Hematopoietic multipotent progenitor cell treated with erythropoietin and hydrocortisone succinate and interleukin-3 and kit ligand, for 8 days (in vitro differentiated cells): Measurements from ENCODE around the gene MUC5AC.
"Not testable (repeated sequence)": the region's sequence is repeated elsewhere in the genome, so short reads cannot be mapped to it uniquely, and the experiment has no call there.

Experiments used
- DNase-seq: peaks from one replicate; pipeline ENCODE4 v3.0.0-alpha.2; 2015

Gene MUC5AC

DNA sequence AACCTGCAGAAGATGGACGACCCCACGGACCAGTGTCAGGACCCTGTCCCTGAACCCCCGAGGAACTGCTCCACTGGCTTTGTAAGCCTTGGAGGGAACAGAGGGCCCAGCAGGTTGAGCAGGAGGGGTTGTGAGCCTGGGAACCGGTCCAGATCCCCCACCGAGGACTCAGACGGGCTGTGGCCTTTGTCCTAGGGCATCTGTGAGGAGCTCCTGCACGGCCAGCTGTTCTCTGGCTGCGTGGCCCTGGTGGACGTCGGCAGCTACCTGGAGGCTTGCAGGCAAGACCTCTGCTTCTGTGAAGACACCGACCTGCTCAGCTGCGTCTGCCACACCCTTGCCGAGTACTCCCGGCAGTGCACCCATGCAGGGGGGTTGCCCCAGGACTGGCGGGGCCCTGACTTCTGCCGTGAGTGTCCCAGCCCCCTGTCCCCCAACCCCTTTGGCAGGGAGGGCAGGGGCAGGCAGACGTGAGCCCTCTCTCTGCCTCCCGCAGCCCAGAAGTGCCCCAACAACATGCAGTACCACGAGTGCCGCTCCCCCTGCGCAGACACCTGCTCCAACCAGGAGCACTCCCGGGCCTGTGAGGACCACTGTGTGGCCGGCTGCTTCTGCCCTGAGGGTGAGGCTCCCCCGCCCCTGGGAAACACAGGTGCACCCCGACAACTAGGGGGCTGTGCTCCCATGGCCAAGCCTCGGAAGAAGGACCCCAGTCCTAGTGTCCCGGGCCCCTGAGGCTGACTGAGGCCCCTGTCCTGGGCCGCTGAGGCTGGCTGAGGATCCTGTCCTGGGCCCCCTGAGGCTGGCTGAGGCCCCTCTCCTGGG, 6.4 kb downstream of the MUC5AC start:
- DNase-seq: no peak

DNA sequence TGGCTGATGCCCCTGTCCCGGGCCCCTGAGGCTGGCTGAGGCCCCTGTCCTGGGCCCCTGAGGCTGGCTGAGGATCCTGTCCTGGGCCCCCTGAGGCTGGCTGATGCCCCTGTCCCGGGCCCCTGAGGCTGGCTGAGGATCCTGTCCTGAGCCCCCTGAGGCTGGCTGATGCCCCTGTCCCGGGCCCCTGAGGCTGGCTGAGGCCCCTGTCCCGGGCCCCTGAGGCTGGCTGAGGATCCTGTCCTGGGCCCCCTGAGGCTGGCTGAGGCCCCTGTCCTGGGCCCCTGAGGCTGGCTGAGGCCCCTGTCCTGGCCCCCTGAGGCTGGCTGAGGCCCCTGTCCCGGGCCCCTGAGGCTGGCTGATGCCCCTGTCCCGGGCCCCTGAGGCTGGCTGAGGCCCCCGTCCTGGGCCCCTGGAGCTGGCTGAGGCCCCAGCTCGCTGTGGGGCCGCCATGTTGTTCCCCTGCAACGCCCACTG, 7.1 kb downstream of the MUC5AC start:
- DNase-seq: not testable (repeated sequence)

DNA sequence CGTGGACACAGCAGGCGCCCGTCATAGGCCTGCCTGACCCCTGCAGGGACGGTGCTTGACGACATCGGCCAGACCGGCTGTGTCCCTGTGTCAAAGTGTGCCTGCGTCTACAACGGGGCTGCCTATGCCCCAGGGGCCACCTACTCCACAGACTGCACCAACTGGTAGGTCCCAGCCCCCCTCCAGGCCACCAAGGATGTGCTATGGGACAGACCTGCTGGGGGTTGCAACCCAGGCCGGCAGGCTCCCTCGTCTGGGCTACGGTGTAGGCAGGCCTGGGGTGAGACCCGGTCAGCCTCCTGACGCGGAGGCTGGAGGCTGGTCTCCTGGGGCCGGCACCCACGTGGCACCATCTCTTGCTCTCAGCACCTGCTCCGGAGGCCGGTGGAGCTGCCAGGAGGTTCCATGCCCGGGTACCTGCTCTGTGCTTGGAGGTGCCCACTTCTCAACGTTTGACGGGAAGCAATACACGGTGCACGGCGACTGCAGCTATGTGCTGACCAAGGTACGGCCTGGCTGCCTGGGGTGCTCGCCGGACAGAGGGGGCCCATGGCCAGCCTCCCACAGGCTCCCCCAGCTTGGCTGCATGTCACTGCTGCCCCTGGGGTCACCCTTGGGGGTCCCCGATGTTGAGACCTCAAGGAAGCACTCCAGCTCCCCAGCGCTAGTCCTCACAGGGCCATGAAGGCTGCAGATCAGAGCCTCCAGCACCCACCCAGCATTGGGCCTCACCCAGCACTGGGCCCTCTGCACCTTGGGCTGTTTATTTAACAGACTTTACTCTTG, 7.7 kb downstream of the MUC5AC start:
- no peak for DNase-seq

DNA sequence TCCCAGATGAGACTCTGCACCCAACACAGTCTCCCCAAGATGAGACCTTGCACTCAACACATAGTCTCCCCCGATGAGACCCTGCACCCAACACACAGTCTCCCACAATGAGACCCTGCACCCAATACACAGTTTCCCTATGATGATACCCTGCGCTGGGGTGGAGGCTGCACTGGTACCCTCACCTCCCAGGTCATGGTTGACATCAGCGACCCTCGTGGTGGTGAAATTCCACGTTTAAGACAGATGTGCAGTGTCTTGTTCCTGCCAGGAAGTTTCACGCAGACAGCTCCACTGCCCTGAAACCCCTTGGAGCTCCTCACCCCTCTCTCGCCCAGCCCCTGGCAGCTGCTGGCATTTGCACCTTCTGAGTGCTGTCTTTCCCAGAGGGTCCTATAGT, 9.5 kb downstream of the MUC5AC start:
- no peak for DNase-seq

DNA sequence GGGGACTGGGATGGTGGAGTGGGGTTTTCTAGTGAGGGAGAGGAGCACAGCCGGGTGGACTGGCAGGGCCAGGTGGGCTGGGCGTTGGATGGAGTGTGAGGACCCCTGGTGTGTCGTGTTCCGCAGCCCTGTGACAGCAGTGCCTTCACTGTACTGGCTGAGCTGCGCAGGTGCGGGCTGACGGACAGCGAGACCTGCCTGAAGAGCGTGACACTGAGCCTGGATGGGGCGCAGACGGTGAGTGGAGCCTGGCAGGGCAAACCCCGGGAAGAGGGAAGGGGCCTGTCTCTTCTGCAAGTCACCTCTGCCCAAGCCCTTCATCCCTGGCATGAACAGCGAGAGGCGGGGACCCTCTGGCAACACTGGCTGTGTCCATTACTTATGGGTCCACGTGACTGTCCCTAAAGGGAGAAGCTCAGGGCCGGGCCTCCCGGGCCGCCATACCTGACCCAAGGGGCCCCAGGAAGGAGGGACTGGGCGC, 10.0 kb downstream of the MUC5AC start:
- DNase-seq: no peak

DNA sequence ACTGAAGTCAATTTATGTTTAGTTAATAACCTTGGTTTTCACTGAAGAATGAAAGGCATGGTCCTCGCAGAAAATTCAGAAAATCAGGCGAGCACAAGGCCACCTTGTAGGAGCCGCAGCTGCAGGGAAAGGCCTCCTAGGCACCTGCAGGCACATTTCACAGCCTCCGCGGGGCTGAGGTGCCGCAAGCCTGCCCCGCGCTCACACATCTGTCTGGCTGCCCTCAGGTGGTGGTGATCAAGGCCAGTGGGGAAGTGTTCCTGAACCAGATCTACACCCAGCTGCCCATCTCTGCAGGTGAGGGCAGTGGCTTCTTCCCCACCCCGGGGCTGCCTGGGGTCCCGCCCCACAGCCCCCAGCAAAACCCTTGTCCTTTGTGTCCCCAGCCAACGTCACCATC, 10.5 kb downstream of the MUC5AC start:
- DNase-seq: no peak

DNA sequence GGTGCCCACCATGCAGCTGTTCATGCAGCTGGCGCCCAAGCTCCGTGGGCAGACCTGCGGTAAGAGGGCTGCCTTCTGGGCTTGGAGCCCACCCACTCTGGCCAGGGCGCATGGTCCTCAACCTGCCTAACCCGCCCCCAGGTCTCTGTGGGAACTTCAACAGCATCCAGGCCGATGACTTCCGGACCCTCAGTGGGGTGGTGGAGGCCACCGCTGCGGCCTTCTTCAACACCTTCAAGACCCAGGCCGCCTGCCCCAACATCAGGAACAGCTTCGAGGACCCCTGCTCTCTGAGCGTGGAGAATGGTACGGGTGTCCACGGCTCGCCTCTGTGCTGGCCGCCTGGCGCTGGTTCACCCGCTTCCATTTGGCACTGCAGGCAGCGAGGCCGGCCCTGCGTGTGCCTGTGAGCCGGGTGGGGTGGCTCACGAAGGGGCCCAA, 11.0 kb downstream of the MUC5AC start:
- no peak for DNase-seq

DNA sequence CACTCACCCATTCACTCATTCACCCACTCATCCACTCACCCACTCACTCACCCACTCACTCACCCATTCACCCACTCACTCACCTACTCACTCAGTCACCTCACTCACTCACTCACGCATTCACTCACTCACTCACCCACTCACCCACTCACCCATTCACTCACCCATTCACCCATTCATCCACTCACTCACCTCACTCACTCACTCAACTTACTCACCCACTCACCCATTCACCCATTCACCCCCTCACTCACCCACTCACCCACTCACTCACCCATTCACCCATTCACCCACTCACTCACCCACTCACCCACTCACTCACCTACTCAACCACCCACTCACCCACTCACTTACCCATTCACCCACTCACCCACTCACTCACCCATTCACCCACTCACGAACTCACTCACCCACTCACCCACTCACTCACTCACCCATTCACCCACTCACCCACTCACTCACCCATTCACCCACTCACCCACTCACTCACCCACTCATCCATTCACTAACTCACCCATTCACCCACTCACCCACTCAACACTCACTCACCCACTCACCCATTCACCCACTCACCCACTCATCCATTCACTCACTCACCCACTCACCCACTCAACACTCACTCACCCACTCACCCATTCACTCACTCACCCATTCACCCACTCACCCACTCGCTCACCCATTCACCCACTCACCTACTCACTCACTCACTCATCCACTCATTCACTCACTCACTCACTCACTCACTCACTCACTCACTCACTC, 13.7 kb downstream of the MUC5AC start:
- DNase-seq: no peak

DNA sequence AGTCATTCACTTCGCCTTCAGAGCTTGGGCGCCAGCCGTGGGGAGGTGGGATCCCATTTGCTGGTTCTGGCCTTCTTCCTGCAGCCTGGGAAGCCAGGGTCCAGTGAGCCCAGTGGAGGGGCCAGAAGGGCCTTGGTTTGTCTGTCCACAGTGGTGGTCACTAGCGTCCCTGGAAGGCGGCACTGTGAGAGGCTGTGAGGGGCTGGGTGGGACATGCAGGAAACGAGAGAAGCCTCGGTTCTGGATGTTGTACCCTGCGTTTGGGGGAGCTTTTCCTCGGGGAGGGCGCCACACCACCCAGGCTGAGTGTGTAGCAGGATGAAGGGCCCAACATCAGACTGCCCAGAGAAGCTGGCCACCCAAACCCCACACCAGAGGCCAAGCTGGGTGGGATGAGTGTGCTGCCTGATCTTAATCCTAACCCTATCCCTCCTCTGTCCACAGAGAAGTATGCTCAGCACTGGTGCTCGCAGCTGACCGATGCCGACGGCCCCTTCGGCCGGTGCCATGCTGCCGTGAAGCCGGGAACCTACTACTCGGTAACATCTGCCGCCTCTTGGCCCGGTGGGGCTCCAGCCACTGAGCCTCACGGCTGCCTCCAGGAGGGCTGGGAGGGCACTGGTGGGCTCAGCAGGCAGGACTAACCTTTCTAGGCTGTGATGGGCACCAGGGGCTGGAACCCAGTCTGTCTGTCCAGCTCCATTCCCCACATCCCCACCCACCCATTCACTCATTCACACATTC, 14.4 kb downstream of the MUC5AC start:
- no peak for DNase-seq

DNA sequence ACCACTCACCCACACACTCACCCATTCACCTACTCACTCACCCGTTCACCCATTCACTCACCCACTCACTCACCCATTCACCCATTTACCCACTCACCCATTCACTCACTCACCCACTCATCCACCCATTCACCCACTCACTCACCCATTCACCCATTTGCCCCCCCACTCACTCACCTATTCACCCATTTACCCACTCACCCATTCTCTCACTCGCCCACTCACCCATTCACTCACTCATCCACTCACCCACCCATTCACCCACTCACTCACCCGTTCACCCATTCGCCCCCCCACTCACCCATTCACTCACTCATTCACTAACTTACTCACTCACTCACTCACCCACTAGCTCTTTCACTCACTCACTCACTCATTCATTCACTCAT, 15.0 kb downstream of the MUC5AC start:
- no peak for DNase-seq

DNA sequence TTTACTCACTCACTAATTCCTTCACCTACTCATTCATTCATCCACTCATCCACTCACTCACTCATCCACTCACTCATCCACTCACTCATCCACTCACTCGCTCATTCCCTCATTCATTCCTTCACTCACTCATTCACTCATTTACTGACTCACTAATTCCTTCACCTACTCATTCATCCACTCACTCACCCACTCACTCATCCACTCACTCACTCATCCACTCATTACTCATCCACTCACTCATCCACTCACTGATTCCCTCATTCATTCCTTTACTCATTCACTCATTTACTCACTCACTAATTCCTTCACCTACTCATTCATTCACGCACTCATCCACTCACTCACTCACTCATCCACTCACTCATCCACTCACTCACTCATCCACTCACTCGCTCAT, 15.6 kb downstream of the MUC5AC start:
- not testable (repeated sequence) for DNase-seq

DNA sequence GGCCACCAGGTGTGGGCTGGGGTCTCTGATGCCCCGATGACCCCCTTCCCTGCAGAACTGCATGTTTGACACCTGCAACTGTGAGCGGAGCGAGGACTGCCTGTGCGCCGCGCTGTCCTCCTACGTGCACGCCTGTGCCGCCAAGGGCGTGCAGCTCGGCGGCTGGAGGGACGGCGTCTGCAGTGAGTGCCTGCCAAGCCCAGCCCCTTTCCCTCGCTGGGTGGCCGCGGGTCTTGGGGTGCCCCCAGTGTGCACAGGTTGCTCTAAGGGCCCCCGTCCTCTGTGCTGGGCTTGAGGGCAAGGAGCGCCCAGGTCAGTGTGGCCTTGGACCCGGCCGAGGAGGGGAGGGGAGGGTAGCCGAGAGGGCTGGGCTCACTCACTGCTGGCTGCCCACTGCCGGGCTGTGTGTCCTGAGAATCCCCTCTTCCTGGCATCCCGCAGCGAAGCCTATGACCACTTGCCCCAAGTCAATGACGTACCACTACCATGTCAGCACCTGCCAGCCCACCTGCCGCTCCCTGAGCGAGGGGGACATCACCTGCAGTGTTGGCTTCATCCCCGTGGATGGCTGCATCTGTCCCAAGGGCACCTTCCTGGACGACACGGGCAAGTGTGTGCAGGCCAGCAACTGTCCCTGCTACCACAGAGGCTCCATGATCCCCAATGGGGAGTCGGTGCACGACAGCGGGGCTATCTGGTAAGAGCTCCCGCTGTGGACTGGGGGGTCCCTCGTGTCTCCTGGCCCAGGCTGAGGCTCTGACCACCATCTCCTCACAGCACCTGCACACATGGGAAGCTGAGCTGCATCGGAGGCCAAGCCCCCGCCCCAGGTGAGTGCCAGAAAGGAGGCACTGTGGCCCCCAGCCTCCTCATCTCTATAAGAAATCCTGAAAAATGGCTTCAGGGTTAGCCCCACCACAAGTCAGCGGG, 17.0 kb downstream of the MUC5AC start:
- DNase-seq: no peak

DNA sequence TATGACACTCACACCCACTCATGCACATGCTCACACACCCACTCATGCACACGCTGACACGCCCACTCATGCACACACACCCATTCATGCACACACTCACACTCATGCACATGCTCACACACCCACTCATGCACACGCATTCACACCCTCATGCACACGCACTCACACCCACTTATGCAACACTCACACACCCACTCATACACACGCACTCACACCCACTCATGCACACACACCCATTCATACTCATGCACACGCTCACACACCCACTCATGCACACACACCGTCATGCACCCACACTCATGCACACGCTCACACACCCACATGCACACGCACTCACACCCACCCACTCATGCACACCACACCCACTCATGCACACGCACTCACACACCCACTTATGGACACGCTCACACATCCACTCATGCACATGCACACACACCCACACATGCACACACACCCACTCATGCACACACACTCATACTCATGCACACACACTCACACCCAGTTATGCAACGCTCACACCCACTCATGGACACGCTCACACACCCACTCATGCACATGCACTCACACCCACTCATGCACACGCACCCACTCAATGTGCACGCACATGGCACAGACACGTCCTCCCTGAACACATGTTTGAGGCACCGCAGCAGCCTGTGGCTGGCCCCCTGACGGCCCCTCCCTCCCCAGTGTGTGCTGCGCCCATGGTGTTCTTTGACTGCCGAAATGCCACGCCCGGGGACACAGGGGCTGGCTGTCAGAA, 17.9 kb downstream of the MUC5AC start:
- DNase-seq: no peak

DNA sequence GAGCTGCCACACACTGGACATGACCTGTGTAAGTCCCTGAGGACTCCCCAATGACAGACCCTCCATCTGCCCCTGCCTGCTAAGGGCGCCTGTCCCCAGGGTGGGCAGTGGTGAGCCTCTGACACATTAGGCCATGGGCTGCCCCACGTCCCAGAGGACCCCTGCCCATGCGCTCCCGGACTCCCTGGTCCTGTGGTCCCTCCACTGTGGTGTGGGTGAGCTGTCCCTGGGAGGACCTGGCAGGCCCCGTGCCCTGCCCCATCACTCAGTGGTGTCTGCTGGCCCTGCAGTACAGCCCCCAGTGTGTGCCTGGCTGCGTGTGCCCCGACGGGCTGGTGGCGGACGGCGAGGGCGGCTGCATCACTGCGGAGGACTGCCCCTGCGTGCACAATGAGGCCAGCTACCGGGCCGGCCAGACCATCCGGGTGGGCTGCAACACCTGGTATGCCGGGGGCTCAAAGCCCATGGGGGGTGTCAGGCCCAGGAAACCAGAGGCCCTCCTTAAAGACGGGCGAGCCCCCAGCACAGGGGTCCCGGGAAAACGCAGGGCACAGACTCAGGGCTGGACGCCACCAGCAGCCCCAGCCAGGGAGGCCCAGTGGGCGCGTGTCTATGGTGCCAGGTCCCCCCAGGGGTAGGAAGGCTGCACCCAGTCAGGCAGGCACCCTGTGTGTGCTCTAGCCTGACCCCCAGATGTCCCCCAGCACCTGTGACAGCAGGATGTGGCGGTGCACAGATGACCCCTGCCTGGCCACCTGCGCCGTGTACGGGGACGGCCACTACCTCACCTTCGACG, 18.7 kb downstream of the MUC5AC start:
- no peak for DNase-seq

DNA sequence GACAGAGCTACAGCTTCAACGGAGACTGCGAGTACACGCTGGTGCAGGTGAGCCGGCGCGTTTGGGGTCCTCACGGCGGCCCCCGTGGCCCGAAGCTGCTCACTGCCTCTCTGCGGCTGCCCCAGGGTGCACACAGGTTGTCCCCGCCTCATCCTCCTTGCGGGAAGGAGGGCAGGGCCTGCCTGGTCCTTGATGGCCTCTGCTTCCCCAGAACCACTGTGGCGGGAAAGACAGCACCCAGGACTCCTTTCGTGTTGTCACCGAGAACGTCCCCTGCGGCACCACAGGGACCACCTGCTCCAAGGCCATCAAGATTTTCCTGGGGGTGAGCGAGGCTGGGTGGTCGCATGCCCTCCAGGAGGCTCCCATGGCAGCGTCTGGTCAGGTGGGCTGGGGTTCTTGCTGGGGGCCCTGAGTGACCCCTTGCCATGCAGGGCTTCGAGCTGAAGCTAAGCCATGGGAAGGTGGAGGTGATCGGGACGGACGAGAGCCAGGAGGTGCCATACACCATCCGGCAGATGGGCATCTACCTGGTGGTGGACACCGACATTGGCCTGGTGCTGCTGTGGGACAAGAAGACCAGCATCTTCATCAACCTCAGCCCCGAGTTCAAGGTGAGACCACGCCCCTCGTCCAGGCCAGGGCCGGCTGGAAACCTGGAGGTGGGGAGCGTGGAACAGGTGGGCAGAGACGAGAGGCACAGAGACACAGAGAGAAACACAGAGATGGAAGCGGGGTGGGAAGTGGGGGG, 19.4 kb downstream of the MUC5AC start:
- no peak for DNase-seq

DNA sequence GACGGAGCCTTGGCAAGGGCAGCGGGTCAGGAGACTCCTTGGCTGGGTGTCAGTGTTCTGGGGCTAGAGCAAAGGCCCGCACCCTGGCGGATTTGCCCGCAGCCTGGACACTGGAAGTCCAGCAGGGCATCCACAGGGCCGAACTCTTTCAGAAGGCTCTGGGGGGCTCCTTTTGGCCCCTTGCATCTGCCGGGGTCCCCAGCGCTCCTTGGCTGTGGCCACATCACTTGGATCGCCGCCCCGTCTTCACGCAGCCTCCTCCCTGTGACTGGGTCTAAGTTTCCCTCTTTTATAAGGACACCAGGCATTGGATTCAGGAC, 20.0 kb downstream of the MUC5AC start:
- DNase-seq: no peak

DNA sequence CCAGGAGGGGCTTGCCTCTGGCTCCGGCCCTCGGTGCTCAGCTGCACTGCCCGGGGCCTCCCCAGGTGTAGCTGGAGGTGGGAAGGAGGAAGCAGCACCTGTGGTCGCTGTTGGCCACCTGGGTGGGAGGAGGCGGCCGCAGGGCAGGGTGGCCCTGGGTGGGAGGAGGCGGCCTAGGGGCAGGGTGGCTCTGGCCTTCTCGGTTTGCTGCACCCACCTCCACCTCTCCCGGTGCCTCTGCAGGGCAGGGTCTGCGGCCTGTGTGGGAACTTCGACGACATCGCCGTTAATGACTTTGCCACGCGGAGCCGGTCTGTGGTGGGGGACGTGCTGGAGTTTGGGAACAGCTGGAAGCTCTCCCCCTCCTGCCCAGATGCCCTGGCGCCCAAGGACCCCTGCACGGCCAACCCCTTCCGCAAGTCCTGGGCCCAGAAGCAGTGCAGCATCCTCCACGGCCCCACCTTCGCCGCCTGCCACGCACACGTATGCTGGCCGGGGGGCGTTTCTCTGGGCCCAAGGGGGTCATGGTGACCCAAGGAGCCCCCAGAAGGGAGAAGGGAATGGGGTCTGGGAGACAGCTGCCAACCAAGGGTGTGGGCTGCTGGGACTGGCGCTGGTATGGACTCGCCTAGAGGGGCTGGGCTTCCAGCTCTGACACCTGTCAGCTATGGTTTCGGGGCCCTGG, 20.6 kb downstream of the MUC5AC start:
- no peak for DNase-seq

DNA sequence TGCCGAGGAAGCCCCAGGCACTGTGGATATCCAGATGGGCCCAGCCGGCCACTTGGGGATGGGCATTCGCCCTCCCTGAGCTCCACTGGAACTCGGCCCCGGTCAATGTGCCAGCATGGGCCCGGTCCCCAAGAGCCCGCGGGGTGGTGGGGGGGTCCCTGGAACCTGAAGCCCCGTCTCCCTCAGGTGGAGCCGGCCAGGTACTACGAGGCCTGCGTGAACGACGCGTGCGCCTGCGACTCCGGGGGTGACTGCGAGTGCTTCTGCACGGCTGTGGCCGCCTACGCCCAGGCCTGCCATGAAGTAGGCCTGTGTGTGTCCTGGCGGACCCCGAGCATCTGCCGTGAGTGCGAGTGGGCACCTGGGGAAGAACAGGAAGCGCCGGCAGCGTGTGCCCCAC, 21.2 kb downstream of the MUC5AC start:
- no peak for DNase-seq
